GM12878 (cell line): ENCODE data around the gene LXN. TPM values are rescaled to one million over a fixed set of nuclear protein-coding genes. Genes with fewer than 3 reads are reported as not detected.

Experiments used
- CBFB ChIP-seq: IDR thresholded peaks from 2 replicates; pipeline ENCODE4 v1.6.1; 2016; ENCODE audit warnings: antibody characterized with exemption, low read depth
- CBX5 ChIP-seq: sonication (generic); IDR thresholded peaks from 2 replicates; pipeline ENCODE4 v1.6.1; 2016; ENCODE audit warnings: low read depth, moderate library complexity, mild to moderate bottlenecking, inconsistent platforms
- CEBPB ChIP-seq, 2 experiments: fragments of 150-350 bp in 1 of 2; IDR thresholded peaks; 2 replicates each; pipeline ENCODE4 v1.6.1; 2012 to 2014; ENCODE audit warnings: low read depth in 2 of 2, low read length in 2 of 2, borderline replicate concordance in 1 of 2, inconsistent platforms in 1 of 2
- CUX1 ChIP-seq: IDR thresholded peaks from 2 replicates; pipeline ENCODE4 v1.6.1; 2012; ENCODE audit warnings: improper control_type of control experiment, low read depth, low read length; ENCODE audit not compliant: insufficient replicate concordance
- EGR1 ChIP-seq, 2 experiments: IDR thresholded peaks; 1 replicate in 1 of 2; 2 replicates in 1 of 2; pipeline ENCODE4 v1.6.1; 2011 to 2012; ENCODE audit warnings: low read depth in 2 of 2, low read length in 2 of 2, borderline replicate concordance in 1 of 2, mild to moderate bottlenecking in 1 of 2, moderate library complexity in 1 of 2
- GATAD2B ChIP-seq: fragments of 450-650 bp; conservative IDR thresholded peaks from 2 replicates; pipeline ENCODE4 v1.6.1; 2017; ENCODE audit warnings: low read depth, mild to moderate bottlenecking, moderate library complexity
- HDAC2 ChIP-seq: fragments of 200-600 bp; sonication (generic); IDR thresholded peaks from 2 replicates; pipeline ENCODE4 v1.6.1; 2017
- HDAC6 ChIP-seq: fragments of 200-600 bp; sonication (generic); IDR thresholded peaks from one replicate; pipeline ENCODE4 v1.8.0; 2017; ENCODE audit warnings: antibody characterized with exemption; ENCODE audit not compliant: unreplicated experiment
- KAT2A ChIP-seq: conservative IDR thresholded peaks from 2 replicates; pipeline ENCODE4 v1.6.1; 2011; ENCODE audit warnings: low read depth, low read length; ENCODE audit not compliant: control insufficient read depth
- KDM1A ChIP-seq: fragments of 200-600 bp; sonication (generic); IDR thresholded peaks from 2 replicates; pipeline ENCODE4 v1.6.1; 2016; ENCODE audit warnings: borderline replicate concordance
- KLF5 ChIP-seq: fragments of 450-650 bp; IDR thresholded peaks from 2 replicates; pipeline ENCODE4 v1.6.1; 2014; ENCODE audit warnings: mild to moderate bottlenecking; ENCODE audit not compliant: partially characterized antibody
- MTA2 ChIP-seq: fragments of 450-650 bp; IDR thresholded peaks from 2 replicates; pipeline ENCODE4 v1.6.1; 2016; ENCODE audit warnings: low read depth, mild to moderate bottlenecking, moderate library complexity
- NFIC ChIP-seq: IDR thresholded peaks from 2 replicates; pipeline ENCODE4 v1.6.1; 2012; ENCODE audit warnings: low read depth, mild to moderate bottlenecking, inconsistent platforms, low read length, moderate library complexity
- POLR2AphosphoS5 ChIP-seq: IDR thresholded peaks from 2 replicates; pipeline ENCODE4 v1.6.1; 2011; ENCODE audit warnings: mild to moderate bottlenecking, low read length, inconsistent platforms
- POU2F2 ChIP-seq: IDR thresholded peaks from 3 replicates; pipeline ENCODE4 v1.6.1; 2011; ENCODE audit warnings: low read depth, mild to moderate bottlenecking, low read length, borderline replicate concordance
- RUNX3 ChIP-seq: IDR thresholded peaks from 2 replicates; pipeline ENCODE4 v1.6.1; 2012; ENCODE audit warnings: low read length, inconsistent platforms
- SMC3 ChIP-seq: IDR thresholded peaks from 2 replicates; pipeline ENCODE4 v1.6.1; 2011; ENCODE audit warnings: low read length, improper control_type of control experiment, borderline replicate concordance
- SPI1 ChIP-seq: IDR thresholded peaks from 2 replicates; pipeline ENCODE4 v1.6.1; 2011; ENCODE audit warnings: low read depth, mild to moderate bottlenecking, low read length, moderate library complexity, borderline replicate concordance; ENCODE audit not compliant: insufficient read depth
- STAT1 ChIP-seq: fragments of 450-650 bp; conservative IDR thresholded peaks from 2 replicates; pipeline ENCODE4 v1.6.1; 2014; ENCODE audit warnings: antibody characterized with exemption, mild to moderate bottlenecking
- WRNIP1 ChIP-seq: IDR thresholded peaks from 2 replicates; pipeline ENCODE4 v1.6.1; 2011; ENCODE audit warnings: low read depth, low read length, improper control_type of control experiment, borderline replicate concordance
- ZNF217 ChIP-seq: fragments of 450-650 bp; IDR thresholded peaks from 2 replicates; pipeline ENCODE4 v1.6.1; 2017; ENCODE audit warnings: antibody characterized with exemption, mild to moderate bottlenecking
- ZNF274 ChIP-seq: IDR thresholded peaks from one replicate; pipeline ENCODE4 v1.8.0; 2011; ENCODE audit not compliant: insufficient read length, insufficient read depth
- ZNF384 ChIP-seq: IDR thresholded peaks from 2 replicates; pipeline ENCODE4 v1.6.1; 2012; ENCODE audit warnings: low read depth, mild to moderate bottlenecking, low read length, improper control_type of control experiment, borderline replicate concordance
- ZSCAN29 ChIP-seq: fragments of 450-650 bp; IDR thresholded peaks from 2 replicates; pipeline ENCODE4 v1.6.1; 2017; ENCODE audit warnings: mild to moderate bottlenecking, moderate library complexity
- polyA plus RNA-seq, 11 experiments: library from polyadenylated mRNA; depleted of rRNA in 4 of 11; unstranded in 6 of 11; stranded (reverse) in 5 of 11; fragments of >200 nt; fragmentation: Nextera tagmentation in 4 of 11; fragmentation: Illumina TruSeq in 1 of 11; extraction: Ambion mirVana in 4 of 11; extraction: Trizol in 1 of 11; gene quantifications; 1 replicate in 1 of 11; 2 replicates in 10 of 11; pipeline versions ENCODE4 v1.2.1 to v1.2.3, GENCODE V29; 2011 to 2016; ENCODE audit warnings: inconsistent platforms in 2 of 11, missing spikeins in 2 of 11, low read depth in 1 of 11
- total RNA-seq, 4 experiments: library from RNA; depleted of rRNA in 3 of 4; stranded (reverse); fragments of >200 nt in 3 of 4; fragmentation: Illumina TruSeq in 1 of 4; extraction: Trizol in 1 of 4; gene quantifications; 2 replicates each; pipeline versions ENCODE4 v1.2.1 to v1.2.3, GENCODE V29; 2013 to 2021

LXN gene
- total and polyA plus RNA-seq, 10 of the 15 experiments (the other 5 are each of a cell fraction or from before 2014, with no cell fraction given) = 10.7 to 45.0 (median 20.4) TPM

DNA sequence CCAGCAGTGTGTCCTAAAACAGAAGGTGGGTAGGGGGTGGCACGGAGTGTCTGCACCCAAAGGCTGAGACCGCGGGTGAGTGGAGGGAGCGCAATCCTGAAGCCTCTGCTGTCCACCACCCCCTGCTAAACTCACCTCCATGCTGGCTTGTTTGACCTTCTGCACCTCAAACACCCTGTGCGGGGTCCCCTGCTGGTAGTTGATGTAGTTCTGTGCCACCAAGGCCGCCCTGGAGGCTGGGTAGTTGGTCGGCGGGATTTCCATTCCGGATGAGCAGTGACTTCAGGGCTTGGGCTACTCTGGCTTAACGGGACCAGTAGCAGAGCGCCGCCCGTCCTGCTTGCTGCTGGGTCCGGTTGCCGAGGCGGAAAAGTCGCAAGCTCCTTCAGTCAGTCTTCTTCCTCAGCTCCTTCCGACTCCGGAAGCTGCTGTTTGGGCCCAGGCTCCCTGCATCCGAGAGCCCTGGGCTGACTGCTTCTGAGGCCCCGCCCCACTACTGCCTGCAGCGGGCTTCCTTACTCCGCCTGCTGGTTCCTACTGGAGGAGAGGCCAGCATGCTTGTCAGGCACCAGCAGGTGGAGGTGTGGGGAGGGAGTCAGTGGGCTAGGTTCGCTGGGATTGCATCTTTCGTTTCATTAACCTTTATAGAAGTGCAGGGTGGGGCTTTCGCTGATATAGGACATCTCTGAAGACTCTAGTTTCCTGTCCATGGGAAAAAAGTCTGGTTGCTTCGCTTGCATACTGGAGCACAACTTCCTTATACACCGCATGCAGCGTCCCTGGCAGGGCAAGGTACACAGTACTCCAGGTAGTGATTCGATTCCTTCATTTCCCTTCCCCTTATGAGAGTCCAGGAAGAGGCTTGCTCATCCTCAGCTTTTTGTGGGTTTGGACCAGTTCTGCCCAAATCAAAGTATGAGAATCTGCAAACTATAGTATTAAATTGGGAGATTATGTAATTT is at the start of gene LXN (continued):
- TF ChIP-seq NFIC (no peak), ZNF384 (no peak), ZNF217 (no peak), HDAC6 (no peak), ZSCAN29 (no peak), CUX1 (no peak), KDM1A (no peak), ZNF274 (no peak), GATAD2B (0 out of 2 replicates have a peak, but pooled peaks have one; percentile 51), CBX5 (peak; percentile 32; the same call in 1 of the 2 replicates), RUNX3 (no peak), CEBPB (IDR thresholded peaks at IDR 0.05; ENCODE audit: borderline replicate concordance in 1 of 2, low read depth in 2 of 2, low read length in 2 of 2) (no peak), WRNIP1 (no peak), SMC3 (no peak; the same call in 1 of the 2 replicates), CBFB (no peak), MTA2 (0 out of 2 replicates have a peak, but pooled peaks have one; percentile 34), KLF5 (no peak), POLR2AphosphoS5 (peak; percentile 87), EGR1 (IDR thresholded peaks at IDR 0.05; ENCODE audit: borderline replicate concordance in 1 of 2, low read depth in 2 of 2, low read length in 2 of 2) (no peak), HDAC2 (no peak), SPI1 (peak; percentile 27; the same call in 1 of the 2 replicates), KAT2A (no peak), POU2F2 (0 out of 3 replicates have a peak, but pooled peaks have one; percentile 28), STAT1 (no peak)
